Neural cell (in vitro differentiated cells): ENCODE results near the gene MCC. TPM values are rescaled to one million over a fixed set of nuclear protein-coding genes. Genes with fewer than 3 reads are reported as not detected.

ENCODE experiments used
- H2AFZ ChIP-seq: fragments of 200-600, 300-800 bp; sonication (generic), shearing (Covaris generic); 2 replicates; pipeline ENCODE4 v1.6.0; 2014; ENCODE audit warnings: low read depth, mild to moderate bottlenecking, antibody characterized with exemption, low read length, moderate library complexity
- H3F3A ChIP-seq: fragments of 200-600 bp; shearing (Covaris generic); 2 replicates; pipeline ENCODE4 v1.6.1; 2016; ENCODE audit warnings: mild to moderate bottlenecking, moderate library complexity, mixed read lengths, antibody characterized with exemption, low read length; ENCODE audit not compliant: insufficient read depth, poor library complexity, severe bottlenecking
- H3K27ac ChIP-seq: fragments of 200-600, 300-800 bp; sonication (generic), shearing (Covaris generic); 2 replicates; pipeline ENCODE4 v1.5.1; 2014; ENCODE audit warnings: mild to moderate bottlenecking, low read length, moderate library complexity
- H3K27me3 ChIP-seq: fragments of 300-800, 200-600 bp; sonication (generic), shearing (Covaris generic); 2 replicates; pipeline ENCODE4 v1.6.0; 2014; ENCODE audit warnings: mild to moderate bottlenecking, low read depth, low read length, moderate library complexity; ENCODE audit not compliant: insufficient read depth
- H3K36me3 ChIP-seq: fragments of 300-800, 200-600 bp; sonication (generic), shearing (Covaris generic); 2 replicates; pipeline ENCODE4 v1.5.1; 2014; ENCODE audit warnings: mild to moderate bottlenecking, antibody characterized with exemption, low read length, moderate library complexity; ENCODE audit not compliant: insufficient read depth
- H3K4me2 ChIP-seq: fragments of 300-800, 200-600 bp; sonication (generic), shearing (Covaris generic); 2 replicates; pipeline ENCODE4 v1.6.0; 2014; ENCODE audit warnings: mild to moderate bottlenecking, low read length
- H3K4me3 ChIP-seq: fragments of 300-800, 200-600 bp; sonication (generic), shearing (Covaris generic); 2 replicates; pipeline ENCODE4 v1.5.1; 2014; ENCODE audit warnings: mild to moderate bottlenecking, low read length, moderate library complexity
- H3K79me2 ChIP-seq: fragments of 200-600 bp; shearing (Covaris generic); replicated peaks from 2 replicates; pipeline ENCODE4 v1.6.0; 2014; ENCODE audit warnings: mild to moderate bottlenecking, low read length, moderate library complexity; ENCODE audit not compliant: insufficient read depth
- H3K9ac ChIP-seq: fragments of 300-800, 200-600 bp; sonication (generic), shearing (Covaris generic); 2 replicates; pipeline ENCODE4 v1.6.1; 2016; ENCODE audit warnings: mild to moderate bottlenecking, low read length, mixed read lengths
- H3K9me2 ChIP-seq: fragments of 200-600 bp; shearing (Covaris generic); 2 replicates; pipeline ENCODE4 v1.6.1; 2016; ENCODE audit warnings: mild to moderate bottlenecking, low read length, mixed read lengths; ENCODE audit not compliant: insufficient read depth
- H3K9me3 ChIP-seq: fragments of 200-600, 300-800 bp; sonication (generic), shearing (Covaris generic); 2 replicates; pipeline ENCODE4 v1.6.1; 2016; ENCODE audit warnings: mild to moderate bottlenecking, mixed run types, low read length, moderate library complexity, mixed read lengths
- H4K20me1 ChIP-seq: fragments of 200-600 bp; shearing (Covaris generic); 2 replicates; pipeline ENCODE4 v1.6.1; 2016; ENCODE audit warnings: mild to moderate bottlenecking, mixed run types; ENCODE audit not compliant: insufficient read depth
- CTCF ChIP-seq: fragments of 450-650 bp; IDR thresholded peaks from 2 replicates; pipeline ENCODE4 v1.5.1; 2014; ENCODE audit warnings: antibody characterized with exemption, mild to moderate bottlenecking, moderate library complexity; ENCODE audit not compliant: poor library complexity, severe bottlenecking
- EP300 ChIP-seq: fragments of 450-650 bp; conservative IDR thresholded peaks from 2 replicates; pipeline ENCODE4 v1.6.1; 2014; ENCODE audit warnings: antibody characterized with exemption, mild to moderate bottlenecking, moderate library complexity; ENCODE audit not compliant: poor library complexity, severe bottlenecking
- EZH2 ChIP-seq: fragments of 200-600, 300-800 bp; shearing (Covaris generic), sonication (generic); IDR thresholded peaks from 2 replicates; pipeline ENCODE4 v1.6.1; 2014; ENCODE audit warnings: antibody characterized with exemption, low read length, borderline replicate concordance, mild to moderate bottlenecking; ENCODE audit not compliant: insufficient read depth, poor library complexity, severe bottlenecking
- MXI1 ChIP-seq: fragments of 450-650 bp; conservative IDR thresholded peaks from 2 replicates; pipeline ENCODE4 v1.6.1; 2014; ENCODE audit warnings: antibody characterized with exemption, mild to moderate bottlenecking; ENCODE audit not compliant: poor library complexity, severe bottlenecking
- POLR2AphosphoS5 ChIP-seq: IDR thresholded peaks from 2 replicates; pipeline ENCODE4 v1.6.1; 2012
- RAD21 ChIP-seq: fragments of 450-650 bp; conservative IDR thresholded peaks from 2 replicates; pipeline ENCODE4 v1.6.1; 2014; ENCODE audit warnings: antibody characterized with exemption, mild to moderate bottlenecking, moderate library complexity
- REST ChIP-seq: IDR thresholded peaks from 2 replicates; pipeline ENCODE4 v1.6.1; 2012; ENCODE audit warnings: borderline replicate concordance
- SMC3 ChIP-seq: fragments of 450-650 bp; conservative IDR thresholded peaks from 2 replicates; pipeline ENCODE4 v1.6.1; 2014; ENCODE audit warnings: antibody characterized with exemption, mild to moderate bottlenecking, moderate library complexity; ENCODE audit not compliant: poor library complexity
- TAF1 ChIP-seq: IDR thresholded peaks from 2 replicates; pipeline ENCODE4 v1.6.1; 2012; ENCODE audit warnings: low read depth
- polyA plus RNA-seq: library from polyadenylated mRNA; depleted of rRNA; stranded (reverse); fragments of >200 nt; gene quantifications from 2 replicates; pipeline ENCODE4 v1.2.3, GENCODE V29; 2014

The MCC gene
- polyA plus RNA-seq, 1 donor from 2014 or later, result 2.2 TPM

GRCh38 chr5:113512341-113512740, 24.1 kb upstream of the MCC start (continued):
- TF ChIP-seq CTCF (no peak), SMC3 (no peak)

- Histone ChIP-seq H3K9me2 (no peaks in the 10 kb centered on the region), H3K4me2 (no peak overlapping the region), H2AFZ (no peak overlapping the region), H3K79me2 (peaks cover 18% of the 10 kb centered on the region), H3K27ac (no peak overlapping the region), H4K20me1 (no peaks in the 10 kb centered on the region), H3K27me3 (no peaks in the 10 kb centered on the region), H3F3A (no peaks in the 10 kb centered on the region), H3K9ac (no peak overlapping the region), H3K36me3 (no peaks in the 10 kb centered on the region), H3K4me3 (no peak overlapping the region), H3K9me3 (no peaks in the 10 kb centered on the region)
- TF ChIP-seq TAF1, result no peak
- peak; percentile 88 for TF ChIP-seq RAD21
- TF ChIP-seq CTCF, result peak; percentile 84
- TF ChIP-seq MXI1, result no peak
- TF ChIP-seq POLR2AphosphoS5, result no peak
- TF ChIP-seq EZH2, result no peak
- TF ChIP-seq SMC3, result peak; percentile 93
These were observed 22.7 kb upstream of the MCC start for GRCh38 chr5:113510836-113511451.

- H4K20me1 ChIP-seq, result no peaks in the 10 kb centered on the region
- TF ChIP-seq REST, result no peak
- no peak for TF ChIP-seq EZH2
- TF ChIP-seq CTCF, result no peak
- no peak for TF ChIP-seq POLR2AphosphoS5
- TF ChIP-seq EP300, result no peak
- TF ChIP-seq MXI1, result no peak
- no peak for TF ChIP-seq SMC3
- TF ChIP-seq RAD21, result no peak
- TF ChIP-seq TAF1, result no peak
- H3F3A ChIP-seq, result no peaks in the 10 kb centered on the region
These were observed 20.5 kb upstream of the MCC start for GRCh38 chr5:113508756-113509155.

More at GRCh38 chr5:113508756-113509155, 20.5 kb upstream of the MCC start:
- no peaks in the 10 kb centered on the region for H3K36me3 ChIP-seq
- no peak overlapping the region for H3K27ac ChIP-seq
- H3K79me2 ChIP-seq, result no peaks in the 10 kb centered on the region
- H2AFZ ChIP-seq, result no peak overlapping the region
- no peak overlapping the region for H3K4me2 ChIP-seq
- no peaks in the 10 kb centered on the region for H3K9me3 ChIP-seq
- no peaks in the 10 kb centered on the region for H3K27me3 ChIP-seq
- no peak overlapping the region for H3K9ac ChIP-seq
- no peaks in the 10 kb centered on the region for H3K9me2 ChIP-seq
- H3K4me3 ChIP-seq, result no peak overlapping the region
